ENCODE results near the gene PKDREJ. TPM values are rescaled to one million over a fixed set of nuclear protein-coding genes. Genes with fewer than 3 reads are reported as not detected.

Gene PKDREJ
- total RNA-seq, 1 donor from 2014 or later: not detected

- H3K4me3 ChIP-seq (ENCODE audit: low read depth, low read length): no peak overlapping the region
- no peak for DNase-seq (ENCODE audit: low read depth)
These were observed 30.6 kb upstream of the PKDREJ start for GRCh38 chr22:46293577-46294260.

DNA sequence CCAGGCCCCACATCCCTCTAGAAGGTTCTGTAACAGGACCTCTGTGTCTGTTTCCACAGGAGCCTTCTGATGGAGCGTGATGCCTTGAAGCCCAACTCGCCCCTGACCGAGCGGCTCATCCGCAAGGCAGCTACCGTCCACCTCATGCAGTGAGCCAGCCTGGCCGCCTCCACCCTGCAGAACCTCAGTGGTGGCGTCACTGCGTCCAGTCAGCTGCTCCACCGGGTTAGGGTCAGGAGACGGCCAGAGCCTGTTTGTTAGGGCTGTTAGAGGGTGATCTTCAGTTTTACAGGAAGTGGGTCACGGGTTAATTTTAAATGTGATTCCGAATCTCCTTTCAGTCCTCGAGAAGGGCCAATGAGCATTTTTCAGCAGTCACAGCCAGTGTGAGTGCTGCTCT, 29.6 kb upstream of the PKDREJ start:
- no peak for DNase-seq (ENCODE audit: low read depth)
- H3K4me3 ChIP-seq (ENCODE audit: low read depth, low read length): no peak overlapping the region
- TF ChIP-seq, protein P1, sequence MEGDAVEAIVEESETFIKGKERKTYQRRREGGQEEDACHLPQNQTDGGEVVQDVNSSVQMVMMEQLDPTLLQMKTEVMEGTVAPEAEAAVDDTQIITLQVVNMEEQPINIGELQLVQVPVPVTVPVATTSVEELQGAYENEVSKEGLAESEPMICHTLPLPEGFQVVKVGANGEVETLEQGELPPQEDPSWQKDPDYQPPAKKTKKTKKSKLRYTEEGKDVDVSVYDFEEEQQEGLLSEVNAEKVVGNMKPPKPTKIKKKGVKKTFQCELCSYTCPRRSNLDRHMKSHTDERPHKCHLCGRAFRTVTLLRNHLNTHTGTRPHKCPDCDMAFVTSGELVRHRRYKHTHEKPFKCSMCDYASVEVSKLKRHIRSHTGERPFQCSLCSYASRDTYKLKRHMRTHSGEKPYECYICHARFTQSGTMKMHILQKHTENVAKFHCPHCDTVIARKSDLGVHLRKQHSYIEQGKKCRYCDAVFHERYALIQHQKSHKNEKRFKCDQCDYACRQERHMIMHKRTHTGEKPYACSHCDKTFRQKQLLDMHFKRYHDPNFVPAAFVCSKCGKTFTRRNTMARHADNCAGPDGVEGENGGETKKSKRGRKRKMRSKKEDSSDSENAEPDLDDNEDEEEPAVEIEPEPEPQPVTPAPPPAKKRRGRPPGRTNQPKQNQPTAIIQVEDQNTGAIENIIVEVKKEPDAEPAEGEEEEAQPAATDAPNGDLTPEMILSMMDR (conservative IDR thresholded peaks at IDR 0.05; ENCODE audit: low read depth, low read length): no peak

More at GRCh38 chr22:46293577-46294260, 30.6 kb upstream of the PKDREJ start:
- TF ChIP-seq, protein P1 (conservative IDR thresholded peaks at IDR 0.05; ENCODE audit: low read depth, low read length): no peak

GRCh38 chr22:46292173-46292572, 29.0 kb upstream of the PKDREJ start:
- H3K4me3 ChIP-seq (ENCODE audit: low read depth, low read length): no peak overlapping the region
- TF ChIP-seq, protein P1 (conservative IDR thresholded peaks at IDR 0.05; ENCODE audit: low read depth, low read length): no peak
- DNase-seq (ENCODE audit: low read depth): no peak

GRCh38 chr22:46290843-46291785, 28.0 kb upstream of the PKDREJ start:
- H3K4me3 ChIP-seq (ENCODE audit: low read depth, low read length): no peak overlapping the region
- no peak for DNase-seq (ENCODE audit: low read depth)
- TF ChIP-seq, protein P1 (conservative IDR thresholded peaks at IDR 0.05; ENCODE audit: low read depth, low read length): no peak

- no peak for DNase-seq (ENCODE audit: low read depth)
- no peak overlapping the region for H3K4me3 ChIP-seq (ENCODE audit: low read depth, low read length)
- TF ChIP-seq, protein P1 (conservative IDR thresholded peaks at IDR 0.05; ENCODE audit: low read depth, low read length): no peak
These were observed 27.1 kb upstream of the PKDREJ start for GRCh38 chr22:46290121-46290842.

DNA sequence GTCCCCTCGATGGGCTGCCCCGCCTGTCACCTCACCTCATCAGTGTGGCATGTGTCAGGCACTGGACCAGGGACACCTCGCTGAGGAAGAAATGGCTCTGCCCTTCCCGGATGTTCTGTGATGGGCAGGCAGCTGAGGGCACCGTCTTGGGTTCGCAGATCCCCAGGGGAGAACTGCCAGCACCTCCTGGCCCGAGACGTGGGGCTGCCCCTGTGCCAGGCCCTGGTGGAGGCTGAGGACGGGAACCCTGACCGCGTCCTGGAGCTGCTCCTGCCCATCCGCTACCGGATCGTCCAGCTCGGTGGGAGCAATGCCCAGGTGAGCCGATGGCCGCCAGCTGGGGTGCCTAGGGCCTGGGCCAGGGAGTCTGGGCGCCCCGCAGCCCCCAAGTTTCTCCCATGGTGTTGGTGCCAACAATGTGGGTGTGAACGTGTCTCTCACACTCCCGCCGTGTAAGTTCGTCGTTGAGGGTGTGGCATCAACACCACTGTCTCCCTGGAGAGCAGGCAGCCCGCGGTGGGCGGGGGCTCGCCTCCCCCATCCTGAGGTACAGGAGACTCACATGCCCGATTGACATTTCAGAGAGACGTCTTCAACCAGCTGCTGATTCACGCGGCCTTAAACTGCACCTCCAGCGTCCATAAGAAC, 26.2 kb upstream of the PKDREJ start:
- TF ChIP-seq, protein P1 (conservative IDR thresholded peaks at IDR 0.05; ENCODE audit: low read depth, low read length): no peak
- no peak overlapping the region for H3K4me3 ChIP-seq (ENCODE audit: low read depth, low read length)
- DNase-seq (ENCODE audit: low read depth): no peak

Measured in epithelial cell of proximal tubule (primary cell).